ENCODE data around the gene ANKRD13B. TPM values are rescaled to one million over a fixed set of nuclear protein-coding genes. Genes with fewer than 3 reads are reported as not detected.
A peak's percentile ranks its signal among the peaks of the same experiment; 100 is the strongest.

The ANKRD13B gene
- total RNA-seq, 4 donors from 2014 or later: 2.9 to 8.6 (median 5.6) TPM

DNA sequence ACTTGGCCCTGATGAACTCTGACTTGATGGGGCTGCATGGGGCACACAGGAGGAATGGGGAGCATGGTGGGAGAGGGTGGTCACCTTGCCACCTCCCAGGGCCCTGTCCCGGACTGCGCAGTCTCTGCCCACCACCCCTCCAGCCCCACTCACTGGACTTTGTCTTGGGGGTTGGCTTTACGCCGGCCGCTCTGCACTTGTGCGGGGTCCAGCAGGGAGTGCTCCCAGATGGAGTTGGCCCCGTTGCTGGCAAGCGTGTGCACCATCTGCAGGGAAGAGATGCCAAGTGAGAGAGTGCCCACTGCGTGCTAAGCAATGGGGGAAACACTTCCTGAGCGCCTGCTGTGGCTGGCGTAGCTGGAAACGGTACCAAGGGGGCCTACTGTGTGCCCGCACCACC, 10.2 kb upstream of the ANKRD13B start:
- H3K27ac ChIP-seq: no peak overlapping the region
- in situ Hi-C loops (cut with MboI; ENCODE audit: low pct_ligation_motif_present in 1 of 4, low pct_unique_long_range_greater_than_20kb in 1 of 4, low sequenced_read_pairs in 3 of 4): no loop called here
- TF ChIP-seq EP300 (IDR thresholded peaks at IDR 0.05; ENCODE audit: low read depth) (no peak), POLR2A (IDR thresholded peaks at IDR 0.05) (no peak), POLR2AphosphoS5 (IDR thresholded peaks at IDR 0.05) (no peak)
- TF ChIP-seq, protein P1, sequence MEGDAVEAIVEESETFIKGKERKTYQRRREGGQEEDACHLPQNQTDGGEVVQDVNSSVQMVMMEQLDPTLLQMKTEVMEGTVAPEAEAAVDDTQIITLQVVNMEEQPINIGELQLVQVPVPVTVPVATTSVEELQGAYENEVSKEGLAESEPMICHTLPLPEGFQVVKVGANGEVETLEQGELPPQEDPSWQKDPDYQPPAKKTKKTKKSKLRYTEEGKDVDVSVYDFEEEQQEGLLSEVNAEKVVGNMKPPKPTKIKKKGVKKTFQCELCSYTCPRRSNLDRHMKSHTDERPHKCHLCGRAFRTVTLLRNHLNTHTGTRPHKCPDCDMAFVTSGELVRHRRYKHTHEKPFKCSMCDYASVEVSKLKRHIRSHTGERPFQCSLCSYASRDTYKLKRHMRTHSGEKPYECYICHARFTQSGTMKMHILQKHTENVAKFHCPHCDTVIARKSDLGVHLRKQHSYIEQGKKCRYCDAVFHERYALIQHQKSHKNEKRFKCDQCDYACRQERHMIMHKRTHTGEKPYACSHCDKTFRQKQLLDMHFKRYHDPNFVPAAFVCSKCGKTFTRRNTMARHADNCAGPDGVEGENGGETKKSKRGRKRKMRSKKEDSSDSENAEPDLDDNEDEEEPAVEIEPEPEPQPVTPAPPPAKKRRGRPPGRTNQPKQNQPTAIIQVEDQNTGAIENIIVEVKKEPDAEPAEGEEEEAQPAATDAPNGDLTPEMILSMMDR (IDR thresholded peaks at IDR 0.05): no peak
- no peak overlapping the region for H3K4me3 ChIP-seq
- H3K36me3 ChIP-seq: no peaks in the 10 kb centered on the region
- WGBS, 2 donors (ENCODE audit: low coverage in 1 of 2): 92% methylated on average over 12 of the region's 13 CpGs; no CpG with 5 or more reads in 1 of the 2 donors
- intact Hi-C loops (cut with DNase I; ENCODE audit: low total_unique reads): no loop called here
- H3K27me3 ChIP-seq: no peaks in the 10 kb centered on the region
- H3K4me1 ChIP-seq: peaks cover 5 to 15% (median 11%) of the 10 kb centered on the region in 4 donors
- H3K9me3 ChIP-seq: no peaks in the 10 kb centered on the region
- DNase-seq: no peak

DNA sequence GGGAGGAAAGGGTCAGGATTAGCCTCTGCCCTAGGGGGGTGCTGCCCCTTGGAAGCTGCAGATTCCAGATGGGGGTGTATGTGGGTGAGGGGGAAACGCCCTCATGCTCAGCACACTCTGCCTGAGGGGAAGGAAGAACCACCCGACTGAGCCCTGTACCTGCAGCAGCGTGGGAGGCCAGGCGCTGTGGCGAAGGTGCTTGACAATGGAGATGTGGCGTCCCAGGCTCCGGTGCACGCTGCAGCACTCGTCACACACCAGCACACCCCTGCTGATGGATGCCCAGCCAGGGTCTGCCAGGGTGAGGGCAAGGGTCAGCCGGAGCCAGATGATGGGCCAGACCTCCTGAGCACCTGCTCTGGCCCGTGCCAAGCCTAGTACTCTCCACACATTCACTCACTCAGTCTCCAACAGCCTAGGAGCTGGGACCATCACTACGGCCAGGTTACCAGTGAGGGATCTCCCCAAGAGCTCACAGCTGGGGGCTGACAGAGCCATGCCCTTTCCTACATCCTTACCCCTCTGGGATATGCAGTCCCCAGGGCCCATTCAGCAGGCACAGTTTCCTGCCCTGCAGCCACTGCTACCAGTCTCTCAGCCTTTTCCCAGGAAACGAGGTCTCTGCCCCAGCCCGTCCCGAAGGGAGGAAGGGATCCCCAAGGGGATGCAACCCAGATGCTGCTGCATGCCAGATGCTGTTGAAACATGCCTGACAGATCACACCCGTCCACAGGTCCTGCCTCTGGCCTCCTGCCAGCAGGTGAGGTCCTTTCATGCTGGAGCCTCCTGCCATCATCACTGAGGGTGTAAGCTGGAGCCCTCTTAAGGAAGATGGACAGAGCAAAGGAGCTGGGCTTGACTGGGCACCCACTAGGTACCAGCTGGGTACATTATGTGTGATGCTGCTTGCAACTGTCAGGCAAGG, 9.3 kb upstream of the ANKRD13B start:
- Histone ChIP-seq H3K9me3 (no peaks in the 10 kb centered on the region), H3K36me3 (no peaks in the 10 kb centered on the region), H3K27ac (peak overlapping the region in 1 of 4 donors; percentile 7), H3K4me1 (peaks cover 9 to 23% (median 17%) of the 10 kb centered on the region in 4 donors), H3K27me3 (no peaks in the 10 kb centered on the region), H3K4me3 (no peak overlapping the region)
- intact Hi-C loops (cut with DNase I; ENCODE audit: low total_unique reads): no loop called here
- 87% methylated on average over 14 of the region's 16 CpGs; no CpG with 5 or more reads in 1 of the 2 donors for WGBS, 2 donors (ENCODE audit: low coverage in 1 of 2)
- in situ Hi-C loops (cut with MboI; ENCODE audit: low pct_ligation_motif_present in 1 of 4, low pct_unique_long_range_greater_than_20kb in 1 of 4, low sequenced_read_pairs in 3 of 4): no loop called here
- TF ChIP-seq EP300 (IDR thresholded peaks at IDR 0.05; ENCODE audit: low read depth) (no peak), POLR2AphosphoS5 (IDR thresholded peaks at IDR 0.05) (no peak), POLR2A (IDR thresholded peaks at IDR 0.05) (no peak)
- TF ChIP-seq, protein P1 (IDR thresholded peaks at IDR 0.05): no peak
- DNase-seq: no peak

DNA sequence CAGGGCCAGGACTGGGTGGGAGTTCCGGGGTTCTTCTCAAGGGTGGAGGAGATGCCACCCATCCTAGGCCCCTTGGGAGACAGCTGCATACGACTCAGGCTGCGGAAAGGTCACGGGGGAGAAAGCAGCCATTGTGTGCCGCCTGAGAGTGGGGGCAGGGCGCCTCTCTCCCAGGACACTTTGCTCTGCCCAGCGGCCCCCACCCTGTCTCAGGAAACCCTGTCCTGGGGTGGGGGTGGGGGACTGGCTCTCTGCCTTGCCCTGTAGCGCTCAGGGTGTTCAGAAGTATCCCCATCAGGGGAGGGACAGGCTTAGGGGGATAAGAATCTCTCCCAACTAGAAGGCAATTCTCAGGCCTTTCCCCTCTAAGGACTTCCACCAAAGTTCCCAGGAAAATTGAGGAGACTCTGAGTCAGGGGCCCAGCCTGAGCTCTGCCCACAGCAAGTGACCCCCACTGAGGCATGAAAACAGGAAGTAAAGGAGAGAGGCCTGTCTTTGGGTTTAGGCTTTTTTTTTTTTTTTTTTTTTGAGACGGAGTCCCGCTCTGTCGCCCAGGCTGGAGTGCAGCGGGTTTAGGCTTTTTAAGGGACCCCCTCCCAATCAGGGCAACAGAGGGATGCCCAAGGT, 8.4 kb upstream of the ANKRD13B start:
- DNase-seq: no peak
- intact Hi-C loops (cut with DNase I; ENCODE audit: low total_unique reads) (no loop called here), in situ Hi-C loops (cut with MboI; ENCODE audit: low pct_ligation_motif_present in 1 of 4, low pct_unique_long_range_greater_than_20kb in 1 of 4, low sequenced_read_pairs in 3 of 4) (no loop called here)
- Histone ChIP-seq H3K36me3 (no peaks in the 10 kb centered on the region), H3K4me1 (peaks cover 9 to 23% (median 18%) of the 10 kb centered on the region in 4 donors), H3K4me3 (no peak overlapping the region), H3K9me3 (no peaks in the 10 kb centered on the region), H3K27me3 (no peaks in the 10 kb centered on the region), H3K27ac (peak overlapping the region in 2 of 4 donors; percentile 7 to 27)
- 76 to 77% methylated on average over 5 to 12 of the region's 12 CpGs for WGBS, 2 donors (ENCODE audit: low coverage in 1 of 2)
- TF ChIP-seq, protein P1 (IDR thresholded peaks at IDR 0.05): no peak
- TF ChIP-seq POLR2AphosphoS5 (IDR thresholded peaks at IDR 0.05): no peak
- TF ChIP-seq POLR2A (IDR thresholded peaks at IDR 0.05): no peak
- no peak for TF ChIP-seq EP300 (IDR thresholded peaks at IDR 0.05; ENCODE audit: low read depth)

DNA sequence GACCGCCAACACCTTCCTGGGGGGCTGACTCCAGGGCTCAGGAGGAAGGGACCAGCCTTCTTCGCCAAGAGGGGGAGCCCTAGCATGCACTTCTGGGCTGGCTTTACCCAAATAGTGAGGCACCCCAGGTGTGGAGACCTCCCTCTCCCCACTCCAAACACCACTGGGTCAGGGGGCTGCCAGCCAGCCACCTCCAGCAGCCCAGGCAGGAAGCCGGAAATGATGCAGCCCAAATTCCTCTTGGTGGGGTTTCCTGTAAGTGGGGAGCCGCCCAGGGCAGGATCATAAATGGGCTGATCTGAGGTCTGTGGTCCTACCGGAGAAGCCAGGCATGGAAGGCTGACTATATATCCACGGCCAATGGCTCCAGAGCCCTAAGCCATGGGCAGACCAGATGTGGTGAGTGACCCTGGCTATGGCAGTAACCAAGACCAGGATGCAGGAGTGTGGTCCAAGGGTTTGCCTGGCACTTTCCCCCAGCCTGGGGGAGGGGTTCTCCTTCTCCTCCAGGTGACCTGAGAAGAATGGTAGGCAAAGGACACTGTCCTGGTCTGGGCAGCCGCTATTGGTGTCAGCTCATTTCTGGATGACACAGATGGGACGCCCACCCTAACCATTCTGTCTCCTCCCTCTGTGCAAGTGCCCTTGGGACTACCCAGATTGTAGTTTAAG, 7.7 kb upstream of the ANKRD13B start:
- Histone ChIP-seq H3K27ac (peak overlapping the region in 3 of 4 donors; percentile 11 to 50 (median 27)), H3K27me3 (no peaks in the 10 kb centered on the region), H3K9me3 (no peaks in the 10 kb centered on the region), H3K4me3 (no peak overlapping the region), H3K4me1 (peaks cover 14 to 29% (median 24%) of the 10 kb centered on the region in 4 donors), H3K36me3 (no peaks in the 10 kb centered on the region)
- TF ChIP-seq EP300 (IDR thresholded peaks at IDR 0.05; ENCODE audit: low read depth) (no peak), POLR2AphosphoS5 (IDR thresholded peaks at IDR 0.05) (peak in 1 of 3 donors; percentile 10)
- TF ChIP-seq, protein P1 (IDR thresholded peaks at IDR 0.05): no peak
- no peak for DNase-seq
- in situ Hi-C loops (cut with MboI; ENCODE audit: low pct_ligation_motif_present in 1 of 4, low pct_unique_long_range_greater_than_20kb in 1 of 4, low sequenced_read_pairs in 3 of 4): no loop called here
- 67% methylated on average over 8 of the region's 8 CpGs; no CpG with 5 or more reads in 1 of the 2 donors for WGBS, 2 donors (ENCODE audit: low coverage in 1 of 2)
- intact Hi-C loops (cut with DNase I; ENCODE audit: low total_unique reads): no loop called here

All from transverse colon (tissue), 4 donors.